ENCODE results near the gene MYO1F.

DNA sequence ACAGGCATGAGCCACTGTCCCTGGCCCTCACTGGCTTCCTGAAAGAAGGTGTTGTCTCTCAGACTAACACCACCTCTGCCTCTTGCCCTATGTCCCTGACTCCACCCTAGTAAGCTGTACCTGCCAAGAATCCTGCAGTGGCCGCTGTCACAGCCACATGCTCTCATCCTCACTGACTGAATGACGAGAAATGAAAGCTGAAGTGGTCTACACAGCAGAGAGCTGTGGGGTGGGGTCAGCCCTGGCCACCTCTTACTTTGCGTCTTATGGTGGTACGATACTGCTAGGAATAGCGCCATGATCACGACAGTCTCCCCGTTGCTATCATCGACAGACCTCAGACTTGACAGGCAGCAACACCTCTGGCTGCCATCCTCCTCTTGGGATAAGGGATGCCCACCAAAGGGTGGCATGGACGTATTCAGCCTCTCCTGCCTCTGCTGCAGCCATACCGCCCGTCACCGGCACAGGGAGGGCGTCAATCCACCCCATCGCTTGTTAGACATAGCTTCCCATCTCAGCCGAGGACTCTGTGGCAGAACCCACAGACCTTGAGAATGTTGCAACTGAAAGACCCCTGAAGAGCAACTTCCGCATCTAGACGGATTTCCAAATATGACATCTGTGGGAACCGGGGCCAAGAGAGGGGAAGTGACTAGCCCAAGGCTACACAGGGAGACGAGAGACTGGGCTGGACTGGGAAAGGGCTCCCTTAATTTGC lies 809 bp downstream of the MYO1F start:
- TF ChIP-seq, protein P1, sequence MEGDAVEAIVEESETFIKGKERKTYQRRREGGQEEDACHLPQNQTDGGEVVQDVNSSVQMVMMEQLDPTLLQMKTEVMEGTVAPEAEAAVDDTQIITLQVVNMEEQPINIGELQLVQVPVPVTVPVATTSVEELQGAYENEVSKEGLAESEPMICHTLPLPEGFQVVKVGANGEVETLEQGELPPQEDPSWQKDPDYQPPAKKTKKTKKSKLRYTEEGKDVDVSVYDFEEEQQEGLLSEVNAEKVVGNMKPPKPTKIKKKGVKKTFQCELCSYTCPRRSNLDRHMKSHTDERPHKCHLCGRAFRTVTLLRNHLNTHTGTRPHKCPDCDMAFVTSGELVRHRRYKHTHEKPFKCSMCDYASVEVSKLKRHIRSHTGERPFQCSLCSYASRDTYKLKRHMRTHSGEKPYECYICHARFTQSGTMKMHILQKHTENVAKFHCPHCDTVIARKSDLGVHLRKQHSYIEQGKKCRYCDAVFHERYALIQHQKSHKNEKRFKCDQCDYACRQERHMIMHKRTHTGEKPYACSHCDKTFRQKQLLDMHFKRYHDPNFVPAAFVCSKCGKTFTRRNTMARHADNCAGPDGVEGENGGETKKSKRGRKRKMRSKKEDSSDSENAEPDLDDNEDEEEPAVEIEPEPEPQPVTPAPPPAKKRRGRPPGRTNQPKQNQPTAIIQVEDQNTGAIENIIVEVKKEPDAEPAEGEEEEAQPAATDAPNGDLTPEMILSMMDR (IDR thresholded peaks at IDR 0.05), result no peak
- TF ChIP-seq POLR2A (IDR thresholded peaks at IDR 0.05), result no peak
